ENCODE results near the gene HCAR1. TPM values are rescaled to one million over a fixed set of nuclear protein-coding genes. Genes with fewer than 3 reads are reported as not detected.
"Not testable (repeated sequence)": the region's sequence is repeated elsewhere in the genome, so short reads cannot be mapped to it uniquely, and the experiment has no call there.

The HCAR1 gene
- total RNA-seq, 1 donor from 2014 or later, result 0.22 TPM

- H3K9me3 Mint-ChIP-seq (ENCODE audit: low read depth); DNase-seq (ENCODE audit: low spot score, unreplicated experiment); H3K27ac Mint-ChIP-seq; H3K27me3 Mint-ChIP-seq; H3K4me3 Mint-ChIP-seq (ENCODE audit: low read depth); H3K36me3 Mint-ChIP-seq (ENCODE audit: insufficient read depth); H3K4me1 Mint-ChIP-seq (ENCODE audit: low read depth): not testable (repeated sequence)
Observed at GRCh38 chr12:122702890-122703611, 27.6 kb downstream of the HCAR1 start, which contains the start of gene HCAR2. Gene HCAR2, minus strand, starts transcription at chr12:122703357. Its CDS starts 74 bp downstream, at chr12:122703283.

GRCh38 chr12:122701481-122701880 lies 29.2 kb downstream of the HCAR1 start:
- not testable (repeated sequence) for H3K9me3 Mint-ChIP-seq (ENCODE audit: low read depth); DNase-seq (ENCODE audit: low spot score, unreplicated experiment); H3K27me3 Mint-ChIP-seq; H3K36me3 Mint-ChIP-seq (ENCODE audit: insufficient read depth); H3K4me3 Mint-ChIP-seq (ENCODE audit: low read depth)
- H3K4me1 Mint-ChIP-seq (ENCODE audit: low read depth), result peaks cover 11% of the 10 kb centered on the region
- peak overlapping the region; percentile 33 for H3K27ac Mint-ChIP-seq

- not testable (repeated sequence) for H3K27ac Mint-ChIP-seq; H3K27me3 Mint-ChIP-seq; H3K9me3 Mint-ChIP-seq (ENCODE audit: low read depth)
Observed at GRCh38 chr12:122700038-122700710, 30.5 kb downstream of the HCAR1 start.

DNA sequence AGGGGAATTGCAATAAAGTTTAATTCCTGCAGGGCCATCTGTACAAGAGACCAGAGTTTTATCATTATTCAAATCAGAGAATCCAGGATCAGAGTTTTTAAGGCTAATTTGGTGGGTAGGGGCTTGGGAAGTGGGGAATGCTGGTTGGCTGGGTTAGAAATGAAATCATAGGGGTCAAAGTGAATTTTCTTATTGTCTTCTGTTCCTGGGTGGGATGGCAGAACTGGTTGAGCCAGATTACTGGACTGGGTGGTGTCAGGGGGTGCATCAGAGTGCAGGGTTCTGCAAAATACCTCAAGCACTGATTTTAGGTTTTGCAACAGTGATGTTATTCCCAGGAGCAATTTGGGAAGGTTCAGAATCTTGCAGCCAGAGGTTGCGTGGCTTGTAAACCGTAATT lies 33.7 kb downstream of the HCAR1 start:
- H3K9me3 Mint-ChIP-seq (ENCODE audit: low read depth); DNase-seq (ENCODE audit: low spot score, unreplicated experiment); H3K27me3 Mint-ChIP-seq; H3K36me3 Mint-ChIP-seq (ENCODE audit: insufficient read depth): not testable (repeated sequence)
- Mint-ChIP-seq H3K27ac (peak overlapping the region; percentile 81), H3K4me3 (ENCODE audit: low read depth) (peak overlapping the region; percentile 29), H3K4me1 (ENCODE audit: low read depth) (peaks cover 11% of the 10 kb centered on the region)

More at GRCh38 chr12:122700038-122700710, 30.5 kb downstream of the HCAR1 start:
- not testable (repeated sequence) for H3K4me3 Mint-ChIP-seq (ENCODE audit: low read depth); H3K36me3 Mint-ChIP-seq (ENCODE audit: insufficient read depth); DNase-seq (ENCODE audit: low spot score, unreplicated experiment)
- peaks cover 11% of the 10 kb centered on the region for H3K4me1 Mint-ChIP-seq (ENCODE audit: low read depth)

- Mint-ChIP-seq H3K4me1 (ENCODE audit: low read depth) (no peaks in the 10 kb centered on the region), H3K4me3 (ENCODE audit: low read depth) (no peak overlapping the region), H3K27ac (no peak overlapping the region), H3K27me3 (no peaks in the 10 kb centered on the region), H3K9me3 (ENCODE audit: low read depth) (no peaks in the 10 kb centered on the region), H3K36me3 (ENCODE audit: insufficient read depth) (no peaks in the 10 kb centered on the region)
- DNase-seq (ENCODE audit: low spot score, unreplicated experiment), result no peak
- TF ChIP-seq CTCF (IDR thresholded peaks at IDR 0.05; ENCODE audit: unreplicated experiment), result no peak
Observed at GRCh38 chr12:122691566-122691965, 39.1 kb downstream of the HCAR1 start.

DNA sequence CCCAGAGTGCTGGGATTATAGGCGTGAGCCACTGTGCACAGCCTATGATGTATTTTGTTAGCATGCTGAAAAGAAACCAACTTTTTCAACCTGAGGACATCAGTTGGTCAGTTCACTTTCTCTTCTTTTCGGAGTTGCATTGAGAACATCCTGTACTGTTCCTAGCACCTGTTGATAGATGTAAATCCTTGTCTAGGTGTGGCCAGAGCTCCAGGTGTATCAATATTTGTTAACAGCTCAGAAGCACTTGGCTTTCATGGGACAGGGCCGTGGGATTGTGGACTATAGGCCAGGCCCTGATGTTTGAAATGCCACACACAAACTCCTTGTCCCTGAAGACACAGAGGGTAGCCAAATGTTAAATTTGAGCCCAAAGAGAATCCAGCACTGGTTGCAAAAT lies 42.4 kb downstream of the HCAR1 start:
- Mint-ChIP-seq H3K9me3 (ENCODE audit: low read depth) (no peaks in the 10 kb centered on the region), H3K4me3 (ENCODE audit: low read depth) (no peak overlapping the region), H3K36me3 (ENCODE audit: insufficient read depth) (no peaks in the 10 kb centered on the region), H3K4me1 (ENCODE audit: low read depth) (no peaks in the 10 kb centered on the region), H3K27ac (no peak overlapping the region), H3K27me3 (no peaks in the 10 kb centered on the region)
- no peak for TF ChIP-seq CTCF (IDR thresholded peaks at IDR 0.05; ENCODE audit: unreplicated experiment)
- no peak for DNase-seq (ENCODE audit: low spot score, unreplicated experiment)

- H3K4me3 Mint-ChIP-seq (ENCODE audit: low read depth), result no peak overlapping the region
- no peak for TF ChIP-seq CTCF (IDR thresholded peaks at IDR 0.05; ENCODE audit: unreplicated experiment)
Observed at GRCh38 chr12:122687086-122687485, 43.6 kb downstream of the HCAR1 start.

More at GRCh38 chr12:122687086-122687485, 43.6 kb downstream of the HCAR1 start:
- H3K36me3 Mint-ChIP-seq (ENCODE audit: insufficient read depth), result no peaks in the 10 kb centered on the region
- DNase-seq (ENCODE audit: low spot score, unreplicated experiment), result no peak
- no peak overlapping the region for H3K27ac Mint-ChIP-seq
- no peaks in the 10 kb centered on the region for H3K9me3 Mint-ChIP-seq (ENCODE audit: low read depth)
- H3K27me3 Mint-ChIP-seq, result no peaks in the 10 kb centered on the region
- no peaks in the 10 kb centered on the region for H3K4me1 Mint-ChIP-seq (ENCODE audit: low read depth)

Measured in progenitor cell of endocrine pancreas (in vitro differentiated cells).